SU-DHL-6 (cell line): ENCODE results near the gene ARID5B.

Experiments
- H2AFZ ChIP-seq: fragments of 200-600 bp; sonication (generic); 2 replicates; pipeline ENCODE4 v1.6.1; 2014; ENCODE audit warnings: low read depth, mild to moderate bottlenecking, moderate library complexity, mixed read lengths, antibody characterized with exemption, low read length; ENCODE audit not compliant: severe bottlenecking
- H3F3A ChIP-seq: fragments of 200-600 bp; shearing (Covaris generic); 2 replicates; pipeline ENCODE4 v1.6.0; 2016; ENCODE audit warnings: antibody characterized with exemption, mild to moderate bottlenecking; ENCODE audit not compliant: insufficient read depth
- H3K27ac ChIP-seq: fragments of 200-600 bp; sonication (generic); 2 replicates; pipeline ENCODE4 v1.5.1; 2016; ENCODE audit warnings: low read depth, mild to moderate bottlenecking, low read length, moderate library complexity, mixed read lengths
- H3K27me3 ChIP-seq: fragments of 200-600 bp; sonication (generic), shearing (Covaris generic); 2 replicates; pipeline ENCODE4 v1.6.0; 2014; ENCODE audit warnings: mild to moderate bottlenecking, low read length
- H3K36me3 ChIP-seq: fragments of 200-600 bp; sonication (generic); 2 replicates; pipeline ENCODE4 v1.6.1; 2014; ENCODE audit warnings: mild to moderate bottlenecking, low read length, mixed read lengths
- H3K4me2 ChIP-seq: fragments of 300-600, 200-600 bp; shearing (Covaris generic), sonication (generic); 2 replicates; pipeline ENCODE4 v1.6.0; 2014; ENCODE audit warnings: low read length, low read depth, mild to moderate bottlenecking; ENCODE audit not compliant: poor library complexity, severe bottlenecking
- H3K4me3 ChIP-seq: fragments of 200-600 bp; sonication (generic); 2 replicates; pipeline ENCODE4 v1.5.1; 2014; ENCODE audit warnings: antibody characterized with exemption, low read length, mild to moderate bottlenecking, mixed read lengths; ENCODE audit not compliant: insufficient read depth, poor library complexity, severe bottlenecking
- H3K79me2 ChIP-seq: fragments of 200-600 bp; sonication (generic); 2 replicates; pipeline ENCODE4 v1.6.1; 2014; ENCODE audit warnings: mild to moderate bottlenecking, low read length, moderate library complexity; ENCODE audit not compliant: insufficient read depth
- H3K9ac ChIP-seq: fragments of 200-600 bp; sonication (generic); 2 replicates; pipeline ENCODE4 v1.7.0; 2014; ENCODE audit warnings: mild to moderate bottlenecking, low read length
- H3K9me2 ChIP-seq: fragments of 200-600 bp; sonication (generic); replicated peaks from 2 replicates; pipeline ENCODE4 v1.6.1; 2014; ENCODE audit warnings: low read length; ENCODE audit not compliant: insufficient read depth
- H3K9me3 ChIP-seq: fragments of 200-600 bp; sonication (generic); 2 replicates; pipeline ENCODE4 v1.6.1; 2014; ENCODE audit warnings: low read length, mixed read lengths; ENCODE audit not compliant: insufficient read depth
- H4K20me1 ChIP-seq: fragments of 200-600 bp; sonication (generic); 2 replicates; pipeline ENCODE4 v1.6.1; 2014; ENCODE audit warnings: low read depth, mild to moderate bottlenecking, antibody characterized with exemption, low read length, moderate library complexity, mixed read lengths
- CTCF ChIP-seq: fragments of 200-600 bp; sonication (generic); IDR thresholded peaks from one replicate; pipeline ENCODE4 v1.5.1; 2017; ENCODE audit warnings: antibody characterized with exemption, mild to moderate bottlenecking, low read length, moderate library complexity; ENCODE audit not compliant: insufficient read depth, poor library complexity, severe bottlenecking
- EZH2phosphoT487 ChIP-seq: fragments of 200-600 bp; sonication (generic), shearing (Covaris generic); conservative IDR thresholded peaks from 2 replicates; pipeline ENCODE4 v1.6.1; 2018; ENCODE audit warnings: mild to moderate bottlenecking, antibody characterized with exemption, low read length, moderate library complexity, mixed read lengths

The ARID5B gene

GRCh38 chr10:62092301-62093030 lies 191.0 kb downstream of the ARID5B start:
- H3K27me3 ChIP-seq, result no peaks in the 10 kb centered on the region
- peaks cover 17% of the 10 kb centered on the region for H3F3A ChIP-seq
- H3K36me3 ChIP-seq, result peaks cover 46% of the 10 kb centered on the region
- no peak for TF ChIP-seq CTCF
- no peak for TF ChIP-seq EZH2phosphoT487
- H3K4me3 ChIP-seq, result no peak overlapping the region
- H3K9ac ChIP-seq, result no peak overlapping the region
- H3K27ac ChIP-seq, result no peak overlapping the region
- no peaks in the 10 kb centered on the region for H3K9me3 ChIP-seq
- no peak overlapping the region for H2AFZ ChIP-seq
- H3K4me2 ChIP-seq, result no peak overlapping the region
- H3K79me2 ChIP-seq, result no peaks in the 10 kb centered on the region
- no peaks in the 10 kb centered on the region for H3K9me2 ChIP-seq
- H4K20me1 ChIP-seq, result no peaks in the 10 kb centered on the region

- H3K79me2 ChIP-seq, result no peaks in the 10 kb centered on the region
- no peak overlapping the region for H3K27ac ChIP-seq
- peaks cover 34% of the 10 kb centered on the region for H3K36me3 ChIP-seq
- H3F3A ChIP-seq, result peaks cover 21% of the 10 kb centered on the region
- TF ChIP-seq EZH2phosphoT487 (no peak), CTCF (no peak)
- no peaks in the 10 kb centered on the region for H3K9me3 ChIP-seq
- H3K4me3 ChIP-seq, result no peak overlapping the region
- H2AFZ ChIP-seq, result no peak overlapping the region
- H3K9me2 ChIP-seq, result no peaks in the 10 kb centered on the region
- no peak overlapping the region for H3K4me2 ChIP-seq
- no peaks in the 10 kb centered on the region for H3K27me3 ChIP-seq
- no peak overlapping the region for H3K9ac ChIP-seq
- H4K20me1 ChIP-seq, result no peaks in the 10 kb centered on the region
These were observed 192.4 kb downstream of the ARID5B start for GRCh38 chr10:62093863-62094291.

DNA sequence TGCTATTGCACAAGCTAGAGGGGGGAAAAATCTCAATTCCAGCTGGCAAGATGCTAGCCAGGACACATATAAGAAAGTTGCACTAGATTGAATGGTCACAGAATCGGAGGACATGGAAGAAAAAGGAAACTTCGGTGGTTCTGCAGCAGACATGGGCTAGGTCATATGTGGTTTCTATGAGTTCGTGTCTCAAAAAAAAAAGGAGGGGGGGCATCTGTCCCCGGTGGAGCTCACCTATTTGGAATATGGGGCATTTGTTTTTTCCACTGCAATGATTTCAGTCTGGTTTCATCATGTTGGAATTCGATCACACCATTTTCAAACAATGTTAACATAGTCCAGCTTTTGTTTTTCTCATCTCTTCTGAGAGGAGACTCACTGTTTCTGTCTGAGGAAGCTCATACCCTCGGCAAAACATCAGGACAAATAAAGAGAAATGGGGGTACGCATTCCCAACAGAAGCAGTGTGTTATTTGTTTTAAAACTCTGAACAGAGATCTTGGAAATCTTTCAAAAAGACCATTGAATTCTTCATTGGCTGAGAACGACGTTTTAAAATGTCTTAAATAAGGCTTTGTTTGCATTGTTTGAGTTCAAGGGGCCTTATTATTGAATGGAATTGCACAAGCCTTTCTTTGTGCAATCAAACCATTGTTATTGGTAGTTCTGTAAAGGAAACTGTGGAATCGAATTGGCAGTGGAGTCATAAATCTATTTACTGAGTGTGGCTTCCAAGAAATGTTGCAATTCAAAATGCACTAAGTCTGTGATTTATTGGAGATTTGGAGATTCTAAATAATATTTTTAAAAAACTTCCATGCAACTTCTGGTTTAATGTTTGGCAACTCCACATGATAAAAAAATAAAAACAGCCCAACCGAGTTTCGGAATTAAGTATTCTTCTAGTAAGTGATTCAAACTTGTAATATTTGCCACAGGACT lies 194.0 kb downstream of the ARID5B start:
- TF ChIP-seq EZH2phosphoT487 (no peak), CTCF (no peak)
- Histone ChIP-seq H3K79me2 (no peaks in the 10 kb centered on the region), H3K27ac (no peak overlapping the region), H3K36me3 (peaks cover 21% of the 10 kb centered on the region; the same call in 1 of the 2 replicates), H4K20me1 (no peaks in the 10 kb centered on the region), H3K9me3 (no peaks in the 10 kb centered on the region), H3K27me3 (no peaks in the 10 kb centered on the region), H3K4me2 (no peak overlapping the region), H2AFZ (no peak overlapping the region), H3K9ac (no peak overlapping the region), H3K4me3 (no peak overlapping the region), H3K9me2 (no peaks in the 10 kb centered on the region), H3F3A (peaks cover 30% of the 10 kb centered on the region)
